Natural killer cell (primary cell): ENCODE measurements around the gene NRSN2. TPM values are rescaled to one million over a fixed set of nuclear protein-coding genes. Genes with fewer than 3 reads are reported as not detected.
"Not testable (repeated sequence)": the region's sequence is repeated elsewhere in the genome, so short reads cannot be mapped to it uniquely, and the experiment has no call there.

Experiments
- ATAC-seq, 3 donors: fragments of 150-1000 bp in 2 of 3; fragments of 200-7000 bp in 1 of 3; cut with Tn5 transposase; 1 replicate in 1 of 3; 2 replicates in 2 of 3; pipeline ENCODE4 v1.10.0; 2021; ENCODE audit warnings: mild to moderate bottlenecking in 2 of 3, moderate library complexity in 2 of 3
- DNase-seq, 2 donors: peaks; one replicate each; pipeline versions ENCODE4 v3.0.0 to v3.0.0-alpha.2; 2013 to 2021; ENCODE audit warnings: mixed read lengths in 1 of 2
- H3K27ac ChIP-seq: one replicate; pipeline ENCODE4 v1.5.1; 2013; ENCODE audit warnings: mild to moderate bottlenecking, low read length
- H3K27me3 ChIP-seq: one replicate; pipeline ENCODE4 v1.6.1; 2013; ENCODE audit warnings: low read length; ENCODE audit not compliant: control insufficient read depth, insufficient read depth
- H3K36me3 ChIP-seq: one replicate; pipeline ENCODE4 v1.6.1; 2013; ENCODE audit warnings: low read length; ENCODE audit not compliant: control insufficient read depth, insufficient read depth
- H3K4me1 ChIP-seq: one replicate; pipeline ENCODE4 v1.6.1; 2013; ENCODE audit warnings: low read length; ENCODE audit not compliant: control insufficient read depth, insufficient read depth
- H3K4me3 ChIP-seq: one replicate; pipeline ENCODE4 v1.5.1; 2013; ENCODE audit warnings: low read length
- H3K9me3 ChIP-seq: one replicate; pipeline ENCODE4 v1.6.1; 2013; ENCODE audit warnings: low read length; ENCODE audit not compliant: control insufficient read depth, insufficient read depth
- H3K27ac Mint-ChIP-seq, 2 donors: one replicate each; pipeline ENCODE4 v1.8.0; 2022; ENCODE audit warnings: mild to moderate bottlenecking in 2 of 2, mixed read lengths in 2 of 2, moderate library complexity in 1 of 2
- H3K27me3 Mint-ChIP-seq, 2 donors: one replicate each; pipeline ENCODE4 v1.8.0; 2022; ENCODE audit warnings: low read depth in 2 of 2, mixed read lengths in 2 of 2
- H3K36me3 Mint-ChIP-seq: one replicate; pipeline ENCODE4 v1.8.0; 2022; ENCODE audit warnings: mixed read lengths
- H3K4me1 Mint-ChIP-seq, 2 donors: one replicate each; pipeline ENCODE4 v1.8.0; 2022; ENCODE audit warnings: mixed read lengths in 2 of 2
- H3K4me3 Mint-ChIP-seq: one replicate; pipeline ENCODE4 v1.8.0; 2022; ENCODE audit warnings: mild to moderate bottlenecking, moderate library complexity, mixed read lengths
- H3K9me3 Mint-ChIP-seq, 2 donors: one replicate each; pipeline ENCODE4 v1.8.0; 2022; ENCODE audit warnings: mixed read lengths in 2 of 2
- WGBS: methylation state at CpG from one replicate; pipeline ENCODE4 v1.1.7; 2013; ENCODE audit warnings: missing lambda C conversion rate; ENCODE audit not compliant: insufficient coverage; 5-methylcytosine and 5-hydroxymethylcytosine counted together
- intact Hi-C: fragments of 100-400 bp; cut with micrococcal nuclease; formaldehyde crosslinking; loops from one replicate; pipeline ENCODE4 v1.14.2; 2022
- total RNA-seq, 4 donors: library from RNA; stranded (reverse); fragments of 120-200 nt in 1 of 4; gene quantifications; one replicate each; pipeline versions ENCODE4 v1.2.3 to v1.2.4, GENCODE V29; 2013 to 2022
- TF ChIP-seq, protein P1 (sequence below): fragments of 200-600 bp; IDR thresholded peaks from one replicate; pipeline ENCODE4 v1.8.0; 2022; ENCODE audit warnings: antibody characterized with exemption

The NRSN2 gene
- total RNA-seq, 3 donors from 2014 or later (not counting 1 experiment from before 2014, with no cell fraction given): 6.6 to 9.3 (median 8.4) TPM

DNA sequence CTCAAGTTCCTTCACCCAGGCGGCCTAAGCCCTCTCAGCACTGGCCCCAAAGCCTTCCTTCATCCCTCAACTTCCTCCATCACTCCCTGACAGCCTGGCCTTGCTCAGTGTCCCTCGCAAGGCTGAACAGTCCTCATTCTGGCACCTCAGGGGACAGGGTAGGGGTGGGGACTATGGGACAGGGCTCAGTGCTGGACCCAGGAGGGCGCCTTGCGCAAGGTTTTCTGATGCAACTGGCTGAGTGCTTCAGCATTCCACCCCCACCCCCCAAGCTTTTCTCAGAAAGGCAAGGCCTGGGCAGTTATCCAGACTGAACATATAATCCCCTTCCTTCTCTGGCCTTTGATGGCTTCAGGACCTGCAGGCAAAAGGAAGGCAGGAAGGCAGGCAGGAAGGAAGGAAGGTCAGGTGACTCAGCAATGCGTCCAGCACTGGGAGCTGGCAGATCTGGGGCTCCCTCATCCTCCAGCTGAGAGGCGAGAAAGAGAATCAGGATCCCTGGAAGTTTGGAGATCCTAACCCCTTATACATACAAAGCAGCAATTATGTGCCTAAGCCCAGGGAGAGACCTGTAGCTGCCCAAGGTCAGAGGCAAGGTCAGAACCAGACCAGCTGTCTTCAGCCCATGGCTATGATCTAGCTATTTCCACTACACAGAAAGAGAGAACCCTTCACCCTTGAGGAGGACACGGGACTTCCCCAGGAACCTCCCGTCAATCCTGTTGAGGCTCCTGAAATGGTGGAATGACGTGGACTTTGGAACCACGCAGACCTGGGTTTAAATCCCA is 25.0 kb downstream of the NRSN2 start:
- DNase-seq (no peak), ATAC-seq (peak in 1 of 3 donors; percentile 64)
- Mint-ChIP-seq H3K4me3 (no peak overlapping the region), H3K9me3 (no peaks in the 10 kb centered on the region), H3K36me3 (no peaks in the 10 kb centered on the region), H3K27ac (no peak overlapping the region), H3K4me1 (no peaks in the 10 kb centered on the region), H3K27me3 (peaks cover 0 to 2% of the 10 kb centered on the region in 2 donors)
- H3K4me1 ChIP-seq: peaks cover 4% of the 10 kb centered on the region
- 77% methylated on average over 10 of the region's 10 CpGs for WGBS
- intact Hi-C loops: no loop called here
- H3K27me3 ChIP-seq: no peaks in the 10 kb centered on the region
- no peak overlapping the region for H3K4me3 ChIP-seq
- TF ChIP-seq, protein P1, sequence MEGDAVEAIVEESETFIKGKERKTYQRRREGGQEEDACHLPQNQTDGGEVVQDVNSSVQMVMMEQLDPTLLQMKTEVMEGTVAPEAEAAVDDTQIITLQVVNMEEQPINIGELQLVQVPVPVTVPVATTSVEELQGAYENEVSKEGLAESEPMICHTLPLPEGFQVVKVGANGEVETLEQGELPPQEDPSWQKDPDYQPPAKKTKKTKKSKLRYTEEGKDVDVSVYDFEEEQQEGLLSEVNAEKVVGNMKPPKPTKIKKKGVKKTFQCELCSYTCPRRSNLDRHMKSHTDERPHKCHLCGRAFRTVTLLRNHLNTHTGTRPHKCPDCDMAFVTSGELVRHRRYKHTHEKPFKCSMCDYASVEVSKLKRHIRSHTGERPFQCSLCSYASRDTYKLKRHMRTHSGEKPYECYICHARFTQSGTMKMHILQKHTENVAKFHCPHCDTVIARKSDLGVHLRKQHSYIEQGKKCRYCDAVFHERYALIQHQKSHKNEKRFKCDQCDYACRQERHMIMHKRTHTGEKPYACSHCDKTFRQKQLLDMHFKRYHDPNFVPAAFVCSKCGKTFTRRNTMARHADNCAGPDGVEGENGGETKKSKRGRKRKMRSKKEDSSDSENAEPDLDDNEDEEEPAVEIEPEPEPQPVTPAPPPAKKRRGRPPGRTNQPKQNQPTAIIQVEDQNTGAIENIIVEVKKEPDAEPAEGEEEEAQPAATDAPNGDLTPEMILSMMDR: no peak
- H3K9me3 ChIP-seq: no peaks in the 10 kb centered on the region
- H3K36me3 ChIP-seq: no peaks in the 10 kb centered on the region
- H3K27ac ChIP-seq: no peak overlapping the region

DNA sequence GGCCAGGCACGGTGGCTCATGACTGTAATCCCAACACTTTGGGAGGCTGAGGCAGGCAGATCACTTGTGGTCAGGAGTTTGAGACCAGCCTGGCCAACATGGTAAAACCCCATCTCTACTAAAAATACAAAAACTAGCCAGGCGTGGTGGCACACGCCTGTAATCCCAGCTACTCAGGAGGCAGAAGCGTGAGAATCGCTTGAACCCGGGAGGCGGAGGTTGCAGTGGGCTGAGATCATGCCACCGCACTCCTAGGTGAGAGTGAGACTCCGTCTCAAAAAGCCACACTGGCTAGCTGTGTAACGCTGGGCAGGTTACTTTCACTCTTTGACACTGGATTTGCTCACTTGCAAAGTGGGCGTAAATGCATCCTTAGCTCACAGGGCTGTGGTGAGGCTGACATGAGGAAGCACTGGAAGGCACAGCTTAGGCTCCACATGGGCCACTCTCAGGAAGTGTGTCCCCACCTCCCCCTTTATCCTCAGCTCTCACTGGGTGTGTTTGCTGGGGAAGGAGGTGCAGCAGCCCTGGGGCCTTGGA is 25.7 kb downstream of the NRSN2 start:
- H3K4me1 ChIP-seq, H3K27ac ChIP-seq, H3K27me3 Mint-ChIP-seq, H3K27me3 ChIP-seq, H3K4me3 ChIP-seq, H3K9me3 Mint-ChIP-seq, H3K4me3 Mint-ChIP-seq, DNase-seq, H3K27ac Mint-ChIP-seq, intact Hi-C loops, H3K36me3 Mint-ChIP-seq, H3K4me1 Mint-ChIP-seq, H3K36me3 ChIP-seq, H3K9me3 ChIP-seq: not testable (repeated sequence)
- WGBS: 73% methylated on average over 11 of the region's 11 CpGs
- ATAC-seq: peak in 2 of 3 donors; percentile 15 to 55

DNA sequence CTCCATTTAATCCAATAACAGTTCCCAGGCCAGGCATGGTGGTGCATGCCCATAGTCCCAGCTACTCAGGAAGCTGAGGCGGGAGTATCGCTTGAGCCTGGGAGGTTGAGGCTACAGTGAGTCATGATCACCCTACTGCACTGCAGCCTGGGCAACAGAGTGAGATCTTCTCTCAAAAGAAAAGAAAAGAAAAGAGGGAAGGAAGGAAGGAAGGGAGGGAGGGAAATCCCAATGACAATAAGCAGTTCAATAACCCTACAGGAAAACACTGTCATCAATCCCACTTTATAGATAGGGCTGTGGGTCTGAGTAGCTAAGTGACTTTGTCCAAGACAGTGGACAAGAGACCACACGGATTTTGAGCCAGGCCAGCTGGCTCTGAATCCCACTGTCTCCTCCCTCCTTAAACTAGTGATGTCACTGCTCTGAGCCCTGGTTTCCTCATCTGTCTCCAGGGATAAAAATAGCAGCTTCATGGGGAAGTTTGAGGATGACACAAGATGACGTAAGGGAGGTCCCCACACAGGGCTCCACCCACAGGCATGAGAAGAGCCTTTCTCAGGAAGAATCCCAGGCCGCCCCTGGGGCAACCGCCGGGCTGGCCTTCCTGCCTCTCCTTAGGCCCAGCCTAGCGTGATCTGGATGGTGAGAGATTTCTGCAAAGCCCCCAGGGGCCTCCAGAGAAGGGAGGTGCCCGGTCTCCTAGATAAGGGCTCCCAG is 26.4 kb downstream of the NRSN2 start:
- H3K4me1 Mint-ChIP-seq: no peaks in the 10 kb centered on the region
- ATAC-seq: peak in 1 of 3 donors; percentile 66
- no peak overlapping the region for H3K4me3 ChIP-seq
- H3K36me3 Mint-ChIP-seq: no peaks in the 10 kb centered on the region
- no peaks in the 10 kb centered on the region for H3K9me3 ChIP-seq
- DNase-seq: no peak
- intact Hi-C loops: no loop called here
- 84% methylated on average over 9 of the region's 9 CpGs for WGBS
- H3K9me3 Mint-ChIP-seq: no peaks in the 10 kb centered on the region
- TF ChIP-seq, protein P1: no peak
- H3K36me3 ChIP-seq: no peaks in the 10 kb centered on the region
- H3K27ac Mint-ChIP-seq: no peak overlapping the region
- no peak overlapping the region for H3K27ac ChIP-seq
- peaks cover 4% of the 10 kb centered on the region for H3K4me1 ChIP-seq
- no peaks in the 10 kb centered on the region for H3K27me3 ChIP-seq
- no peak overlapping the region for H3K4me3 Mint-ChIP-seq
- H3K27me3 Mint-ChIP-seq: peaks cover 0 to 2% of the 10 kb centered on the region in 2 donors

DNA sequence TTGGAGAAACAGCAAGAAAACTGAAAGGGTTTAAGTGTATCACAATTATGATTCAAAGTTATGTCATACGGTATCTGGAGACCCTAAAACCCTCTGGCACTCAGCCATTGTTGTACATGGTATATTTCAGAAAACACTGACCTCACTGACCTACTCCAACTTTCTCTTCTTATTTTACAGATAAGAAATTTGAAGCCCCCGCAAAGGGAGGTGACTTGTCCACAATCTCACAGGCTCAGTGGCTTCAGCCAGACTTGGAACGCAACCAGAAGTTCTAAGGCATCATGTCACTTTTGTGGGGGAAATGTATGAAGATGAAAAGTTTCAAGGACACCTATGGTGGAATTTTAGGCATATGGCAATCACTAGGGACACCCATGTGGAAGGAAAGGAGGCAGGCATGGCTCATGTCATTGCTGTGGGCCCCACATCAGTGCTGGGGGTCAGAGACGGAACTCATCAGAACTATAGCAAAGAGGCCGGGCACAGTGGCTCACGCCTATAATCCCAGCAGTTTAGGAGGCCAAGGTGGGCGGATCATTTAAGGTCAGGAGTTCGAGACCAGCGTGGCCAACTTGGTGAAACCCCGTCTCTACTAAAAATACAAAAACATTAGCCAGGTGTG is 28.5 kb downstream of the NRSN2 start:
- H3K36me3 Mint-ChIP-seq: no peaks in the 10 kb centered on the region
- intact Hi-C loops: no loop called here

More for the DNA sequence above, 28.5 kb downstream of the NRSN2 start:
- Histone ChIP-seq H3K4me3 (no peak overlapping the region), H3K27ac (no peak overlapping the region), H3K36me3 (no peaks in the 10 kb centered on the region), H3K9me3 (no peaks in the 10 kb centered on the region), H3K27me3 (no peaks in the 10 kb centered on the region), H3K4me1 (peaks cover 8% of the 10 kb centered on the region)
- ATAC-seq: no peak
- Mint-ChIP-seq H3K4me3 (no peak overlapping the region), H3K27ac (no peak overlapping the region), H3K4me1 (no peaks in the 10 kb centered on the region), H3K9me3 (no peaks in the 10 kb centered on the region), H3K27me3 (no peaks in the 10 kb centered on the region)
- 93% methylated on average over 10 of the region's 10 CpGs for WGBS
- DNase-seq: no peak
- TF ChIP-seq, protein P1: no peak
